MM.1S (cell line): Measurements from ENCODE around the gene AANAT.

Experiments used
- DNase-seq: peaks from one replicate; pipeline ENCODE4 v3.0.0-alpha.2; 2015
- H2AFZ ChIP-seq: fragments of 300-600 bp; sonication (generic); 2 replicates; pipeline ENCODE4 v1.6.0; 2016; ENCODE audit warnings: antibody characterized with exemption, low read length
- H3F3A ChIP-seq: fragments of 300-600 bp; sonication (generic); 2 replicates; pipeline ENCODE4 v1.6.1; 2016; ENCODE audit warnings: mild to moderate bottlenecking, antibody characterized with exemption, low read length, moderate library complexity, mixed read lengths; ENCODE audit not compliant: insufficient read depth
- H3K27ac ChIP-seq: fragments of 300-600 bp; sonication (generic); 2 replicates; pipeline ENCODE4 v1.5.1; 2016; ENCODE audit warnings: mild to moderate bottlenecking, low read length
- H3K27me3 ChIP-seq: fragments of 300-600 bp; sonication (generic); replicated peaks from 2 replicates; pipeline ENCODE4 v1.6.0; 2016; ENCODE audit warnings: low read length; ENCODE audit not compliant: insufficient read depth
- H3K36me3 ChIP-seq: fragments of 300-600 bp; sonication (generic); replicated peaks from 2 replicates; pipeline ENCODE4 v1.6.1; 2016; ENCODE audit warnings: mild to moderate bottlenecking, low read length, mixed read lengths; ENCODE audit not compliant: insufficient read depth
- H3K4me1 ChIP-seq: fragments of 300-600 bp; sonication (generic); 2 replicates; pipeline ENCODE4 v1.6.1; 2016; ENCODE audit warnings: low read length, mixed read lengths
- H3K4me2 ChIP-seq: fragments of 300-600 bp; sonication (generic); 2 replicates; pipeline ENCODE4 v1.6.0; 2016; ENCODE audit warnings: low read depth, low read length
- H3K4me3 ChIP-seq: fragments of 300-600 bp; sonication (generic); 2 replicates; pipeline ENCODE4 v1.5.1; 2016; ENCODE audit warnings: low read length, mixed read lengths
- H3K79me2 ChIP-seq: fragments of 300-600 bp; sonication (generic); 2 replicates; pipeline ENCODE4 v1.6.1; 2016; ENCODE audit warnings: mixed run types, low read length, mixed read lengths
- H3K9ac ChIP-seq: fragments of 300-600 bp; sonication (generic); 2 replicates; pipeline ENCODE4 v1.6.1; 2016; ENCODE audit warnings: low read length, mixed read lengths
- H3K9me2 ChIP-seq: fragments of 300-600 bp; sonication (generic); replicated peaks from 2 replicates; pipeline ENCODE4 v1.6.1; 2016; ENCODE audit warnings: mild to moderate bottlenecking, low read length, mixed read lengths; ENCODE audit not compliant: insufficient read depth
- H3K9me3 ChIP-seq: fragments of 300-600 bp; sonication (generic); replicated peaks from 2 replicates; pipeline ENCODE4 v1.6.1; 2016; ENCODE audit warnings: mild to moderate bottlenecking, low read length, mixed read lengths; ENCODE audit not compliant: insufficient read depth
- H4K20me1 ChIP-seq: fragments of 300-600 bp; sonication (generic); 2 replicates; pipeline ENCODE4 v1.6.1; 2016; ENCODE audit warnings: mild to moderate bottlenecking, low read length, moderate library complexity, mixed read lengths; ENCODE audit not compliant: insufficient read depth
- EZH2 ChIP-seq: fragments of 300-600 bp; sonication (generic); optimal IDR thresholded peaks from 2 replicates; pipeline ENCODE3; 2017; ENCODE audit warnings: low read depth, mild to moderate bottlenecking, antibody characterized with exemption, low read length, mixed read lengths
- EZH2phosphoT487 ChIP-seq: fragments of 300-600 bp; sonication (generic); IDR thresholded peaks from 2 replicates; pipeline ENCODE4 v1.6.1; 2018; ENCODE audit warnings: antibody characterized with exemption, low read length
- TF ChIP-seq, protein P1 (sequence below): fragments of 300-600 bp; sonication (generic); IDR thresholded peaks from 2 replicates; pipeline ENCODE4 v1.5.1; 2016; ENCODE audit warnings: antibody characterized with exemption, low read length, mixed read lengths

AANAT gene

DNA sequence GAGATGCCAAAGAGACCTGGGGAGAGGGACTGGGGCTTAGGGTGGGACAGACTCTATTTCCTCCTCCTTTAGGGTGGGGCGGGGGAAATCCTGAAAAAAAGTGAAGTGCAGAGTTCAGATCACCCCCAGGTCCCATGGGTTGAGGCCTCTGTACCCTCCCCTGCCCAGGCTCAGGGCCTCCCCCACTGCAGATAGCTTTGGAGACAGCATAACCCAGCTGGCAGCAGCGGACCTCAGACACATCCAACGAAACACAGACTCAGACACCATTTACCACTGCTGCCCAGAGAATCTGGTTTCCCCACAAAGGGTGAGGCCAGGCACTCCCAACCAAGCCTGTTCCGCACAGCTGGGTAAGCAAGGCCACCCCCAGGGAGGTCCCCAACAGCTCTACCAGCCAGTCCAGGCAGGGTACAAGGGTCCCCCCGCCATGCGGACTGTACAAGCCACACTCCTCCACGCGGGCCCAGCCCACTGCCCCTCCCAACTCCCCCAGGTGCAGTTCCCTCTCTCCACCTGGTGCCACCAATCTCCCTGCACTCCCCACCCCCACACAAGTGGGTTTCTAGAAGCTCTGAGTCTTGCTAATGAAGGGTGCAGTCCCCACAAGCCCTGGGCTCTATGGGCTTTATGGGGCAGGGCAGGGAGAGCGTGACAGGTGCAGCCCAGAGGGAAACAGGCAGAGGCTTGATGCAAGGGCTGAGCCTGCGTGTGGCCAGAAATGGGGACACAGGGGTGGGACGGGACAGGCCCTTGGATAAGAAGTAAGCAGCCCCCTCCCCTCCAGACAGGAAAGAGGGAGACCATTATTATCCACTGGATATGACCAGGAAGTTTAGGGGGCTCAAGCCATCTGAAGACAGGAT, 25.0 kb downstream of the AANAT start:
- Histone ChIP-seq H3K27me3 (no peaks in the 10 kb centered on the region), H3K9ac (peak overlapping the region; percentile 61), H3K9me3 (no peaks in the 10 kb centered on the region), H3K4me3 (no peak overlapping the region; the same call in 1 of the 2 replicates), H3K36me3 (no peaks in the 10 kb centered on the region), H3K4me2 (peak overlapping the region; percentile 75), H3F3A (peaks cover 25% of the 10 kb centered on the region), H3K9me2 (no peaks in the 10 kb centered on the region), H2AFZ (no peak overlapping the region), H3K27ac (peak overlapping the region; percentile 83), H3K79me2 (peaks cover 40% of the 10 kb centered on the region), H4K20me1 (no peaks in the 10 kb centered on the region), H3K4me1 (peaks cover 43% of the 10 kb centered on the region)
- TF ChIP-seq, protein P1, sequence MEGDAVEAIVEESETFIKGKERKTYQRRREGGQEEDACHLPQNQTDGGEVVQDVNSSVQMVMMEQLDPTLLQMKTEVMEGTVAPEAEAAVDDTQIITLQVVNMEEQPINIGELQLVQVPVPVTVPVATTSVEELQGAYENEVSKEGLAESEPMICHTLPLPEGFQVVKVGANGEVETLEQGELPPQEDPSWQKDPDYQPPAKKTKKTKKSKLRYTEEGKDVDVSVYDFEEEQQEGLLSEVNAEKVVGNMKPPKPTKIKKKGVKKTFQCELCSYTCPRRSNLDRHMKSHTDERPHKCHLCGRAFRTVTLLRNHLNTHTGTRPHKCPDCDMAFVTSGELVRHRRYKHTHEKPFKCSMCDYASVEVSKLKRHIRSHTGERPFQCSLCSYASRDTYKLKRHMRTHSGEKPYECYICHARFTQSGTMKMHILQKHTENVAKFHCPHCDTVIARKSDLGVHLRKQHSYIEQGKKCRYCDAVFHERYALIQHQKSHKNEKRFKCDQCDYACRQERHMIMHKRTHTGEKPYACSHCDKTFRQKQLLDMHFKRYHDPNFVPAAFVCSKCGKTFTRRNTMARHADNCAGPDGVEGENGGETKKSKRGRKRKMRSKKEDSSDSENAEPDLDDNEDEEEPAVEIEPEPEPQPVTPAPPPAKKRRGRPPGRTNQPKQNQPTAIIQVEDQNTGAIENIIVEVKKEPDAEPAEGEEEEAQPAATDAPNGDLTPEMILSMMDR, result no peak
- no peak for TF ChIP-seq EZH2
- TF ChIP-seq EZH2phosphoT487, result no peak
- no peak for DNase-seq

DNA sequence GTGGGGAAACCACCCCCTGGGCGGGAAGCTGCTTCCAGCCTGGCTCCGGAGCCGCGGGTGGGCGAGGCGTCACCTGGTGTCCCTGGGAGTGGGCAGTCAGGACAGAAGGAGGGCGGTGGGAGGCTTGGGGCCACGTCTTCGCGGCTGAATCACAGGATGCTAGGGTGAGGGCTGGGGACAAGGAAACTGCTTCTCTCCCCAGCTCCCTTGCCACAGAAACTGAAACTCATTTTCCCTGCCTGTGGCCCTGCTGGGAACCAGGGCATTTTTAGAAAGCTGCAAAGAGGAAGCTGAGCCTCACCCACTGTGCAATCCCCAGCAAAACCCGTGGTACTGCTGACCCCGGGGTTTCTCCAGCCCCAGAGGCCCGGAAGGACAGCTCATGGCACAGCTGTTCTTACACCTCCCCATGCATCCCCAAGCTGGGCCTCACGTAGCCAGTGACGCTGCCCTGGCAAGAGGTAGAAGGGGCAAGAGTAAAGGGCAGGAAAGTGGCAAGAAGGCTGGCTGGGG, 25.6 kb downstream of the AANAT start:
- Histone ChIP-seq H3K4me3 (peak overlapping the region; percentile 10; the same call in 1 of the 2 replicates), H3K4me2 (peak overlapping the region; percentile 75), H3K9me3 (no peaks in the 10 kb centered on the region), H3K4me1 (peaks cover 49% of the 10 kb centered on the region), H2AFZ (peak overlapping the region; percentile 3; the same call in 1 of the 2 replicates), H3K9ac (peak overlapping the region; percentile 61), H3K27ac (peak overlapping the region; percentile 83), H3K27me3 (no peaks in the 10 kb centered on the region), H3F3A (peaks cover 25% of the 10 kb centered on the region), H3K79me2 (peaks cover 47% of the 10 kb centered on the region), H4K20me1 (no peaks in the 10 kb centered on the region), H3K36me3 (no peaks in the 10 kb centered on the region), H3K9me2 (no peaks in the 10 kb centered on the region)
- TF ChIP-seq EZH2, result no peak
- TF ChIP-seq EZH2phosphoT487, result no peak
- TF ChIP-seq, protein P1, result no peak
- DNase-seq, result peak; percentile 81

DNA sequence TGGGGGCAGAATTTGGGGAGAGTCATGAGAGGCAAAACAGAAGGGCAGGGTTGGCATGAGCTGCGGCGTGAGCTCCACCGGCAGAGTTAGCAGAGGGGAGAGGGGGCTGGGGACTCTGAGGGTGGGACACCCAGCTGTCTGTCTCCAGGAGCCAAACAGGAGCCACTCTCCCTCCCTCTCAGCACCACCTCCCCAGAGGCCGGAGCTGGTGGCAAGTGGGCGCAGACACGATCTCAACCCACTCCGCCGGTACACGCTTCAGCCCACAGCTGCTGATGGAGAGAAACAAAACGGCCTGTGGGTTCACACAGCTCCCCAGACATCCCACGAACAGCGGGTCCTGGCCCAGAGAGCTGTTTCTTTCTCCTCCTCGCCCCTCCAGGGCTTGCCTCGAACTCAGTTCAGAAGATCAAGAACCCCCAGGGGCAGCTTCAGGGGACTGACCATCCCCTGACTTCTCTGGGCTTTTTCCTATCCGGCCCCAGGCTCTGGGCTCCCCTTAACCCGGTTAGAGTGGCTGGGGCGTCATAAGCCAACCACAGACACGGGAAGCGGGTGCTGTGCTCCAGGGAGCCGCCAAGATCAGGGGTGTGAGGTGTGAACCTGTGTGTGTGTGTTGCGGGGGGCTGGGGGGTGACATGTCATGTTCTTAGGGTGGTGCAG, 26.2 kb downstream of the AANAT start:
- H2AFZ ChIP-seq, result peak overlapping the region; percentile 3; the same call in 1 of the 2 replicates
- H3K27ac ChIP-seq, result peak overlapping the region; percentile 83
- H3K4me3 ChIP-seq, result peak overlapping the region; percentile 10; the same call in 1 of the 2 replicates
- H3K9me2 ChIP-seq, result no peaks in the 10 kb centered on the region
- H4K20me1 ChIP-seq, result no peaks in the 10 kb centered on the region
- peaks cover 25% of the 10 kb centered on the region for H3F3A ChIP-seq
- peak overlapping the region; percentile 61 for H3K9ac ChIP-seq
- no peaks in the 10 kb centered on the region for H3K9me3 ChIP-seq
- TF ChIP-seq EZH2phosphoT487, result no peak
- TF ChIP-seq, protein P1, result no peak
- no peak for TF ChIP-seq EZH2
- peak; percentile 22 for DNase-seq
- H3K79me2 ChIP-seq, result peaks cover 52% of the 10 kb centered on the region
- H3K4me2 ChIP-seq, result peak overlapping the region; percentile 75
- peaks cover 54% of the 10 kb centered on the region for H3K4me1 ChIP-seq
- H3K27me3 ChIP-seq, result no peaks in the 10 kb centered on the region
- H3K36me3 ChIP-seq, result no peaks in the 10 kb centered on the region
